NCI-H146 (cell line): ENCODE data around the gene MORN1.
A peak's percentile ranks its signal among the peaks of the same experiment; 100 is the strongest.

ENCODE experiments used
- DNase-seq: peaks from one replicate; lab custom pipeline; 2025; lab: John Stamatoyannopoulos, UW

MORN1 gene

DNA sequence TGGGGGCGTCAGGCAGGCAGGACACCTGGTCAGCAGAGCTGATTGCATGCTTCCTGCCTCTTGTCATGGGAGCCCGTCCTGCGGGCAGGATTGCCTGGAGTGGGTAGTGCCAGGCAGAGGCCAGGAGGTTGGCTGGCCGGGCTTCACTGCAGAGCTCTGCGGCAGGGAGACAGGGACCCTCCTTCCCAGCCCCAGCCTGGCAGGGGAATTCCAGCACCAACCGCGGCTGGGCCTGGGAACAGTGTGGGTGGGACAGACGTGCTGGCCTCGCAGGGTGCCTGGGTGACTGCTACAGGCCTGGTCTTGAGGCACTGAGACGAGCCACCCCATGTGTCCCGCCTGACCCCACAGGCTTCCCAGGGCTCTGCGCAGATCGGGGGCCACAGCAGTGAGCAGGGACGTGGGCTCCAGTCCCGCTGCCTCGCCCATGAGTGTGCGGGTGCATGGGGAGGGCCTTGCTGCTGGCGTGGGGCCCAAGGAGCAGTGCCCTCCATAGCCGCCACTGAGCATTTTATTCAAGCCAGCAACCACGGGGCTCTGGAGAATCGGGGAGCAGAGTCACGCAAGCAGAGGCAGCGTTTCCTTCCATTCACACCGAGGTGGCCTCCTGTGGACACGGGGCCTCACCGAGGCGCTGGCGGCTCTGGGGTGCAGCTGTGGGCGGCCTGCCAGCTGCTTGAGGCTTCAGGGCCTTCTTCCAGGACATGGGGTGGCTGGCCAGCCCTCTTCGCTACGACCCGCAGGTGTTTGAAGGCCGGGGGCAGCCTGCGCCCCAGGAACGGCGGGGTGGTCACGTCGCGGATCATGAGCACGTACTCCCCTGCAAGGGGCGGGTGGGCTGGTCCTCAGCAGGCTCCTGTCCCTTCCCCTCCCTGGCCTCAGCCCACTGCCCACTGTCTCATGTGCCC, 70.3 kb downstream of the MORN1 start:
- no peak for DNase-seq

DNA sequence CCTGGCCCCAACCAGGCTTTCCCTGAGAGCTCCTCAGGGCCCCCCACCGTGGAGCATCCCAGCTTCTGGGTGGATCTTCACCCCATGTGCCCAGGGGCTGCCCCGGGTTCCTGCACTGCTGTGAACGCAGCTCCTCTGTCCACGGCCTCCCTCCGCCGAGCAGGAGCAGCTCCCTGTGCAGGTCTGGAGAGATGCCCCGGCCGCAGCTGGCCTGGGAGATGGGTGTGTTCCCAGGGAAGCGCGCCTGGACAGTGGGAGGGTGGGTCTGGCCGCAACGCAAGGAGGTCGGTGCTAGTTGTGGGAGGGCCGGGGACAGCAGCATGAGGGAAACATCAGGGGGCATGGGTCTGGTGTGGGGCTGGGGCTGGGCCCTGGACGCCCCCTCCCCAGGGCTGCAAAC, 71.3 kb downstream of the MORN1 start:
- no peak for DNase-seq

DNA sequence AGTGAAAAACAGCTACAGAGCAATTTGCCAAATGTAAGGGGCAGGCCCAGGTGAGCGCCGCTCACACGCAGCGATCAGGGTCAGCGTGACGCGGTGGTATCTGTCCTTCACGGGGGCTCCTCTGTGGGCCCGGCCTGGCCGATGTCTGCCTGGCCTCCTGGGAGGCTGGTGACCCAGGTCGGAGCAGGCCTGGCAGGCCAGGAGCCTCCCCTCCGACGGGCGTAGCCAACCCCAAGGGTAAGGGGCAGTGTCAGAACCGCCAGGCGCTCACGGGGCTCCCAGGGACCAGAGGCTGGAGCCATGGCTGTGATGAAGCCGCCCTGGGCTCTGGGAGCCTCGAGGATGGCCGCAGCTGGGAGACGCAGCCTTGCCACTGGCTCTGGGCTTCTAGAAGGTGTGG, 72.1 kb downstream of the MORN1 start:
- no peak for DNase-seq

DNA sequence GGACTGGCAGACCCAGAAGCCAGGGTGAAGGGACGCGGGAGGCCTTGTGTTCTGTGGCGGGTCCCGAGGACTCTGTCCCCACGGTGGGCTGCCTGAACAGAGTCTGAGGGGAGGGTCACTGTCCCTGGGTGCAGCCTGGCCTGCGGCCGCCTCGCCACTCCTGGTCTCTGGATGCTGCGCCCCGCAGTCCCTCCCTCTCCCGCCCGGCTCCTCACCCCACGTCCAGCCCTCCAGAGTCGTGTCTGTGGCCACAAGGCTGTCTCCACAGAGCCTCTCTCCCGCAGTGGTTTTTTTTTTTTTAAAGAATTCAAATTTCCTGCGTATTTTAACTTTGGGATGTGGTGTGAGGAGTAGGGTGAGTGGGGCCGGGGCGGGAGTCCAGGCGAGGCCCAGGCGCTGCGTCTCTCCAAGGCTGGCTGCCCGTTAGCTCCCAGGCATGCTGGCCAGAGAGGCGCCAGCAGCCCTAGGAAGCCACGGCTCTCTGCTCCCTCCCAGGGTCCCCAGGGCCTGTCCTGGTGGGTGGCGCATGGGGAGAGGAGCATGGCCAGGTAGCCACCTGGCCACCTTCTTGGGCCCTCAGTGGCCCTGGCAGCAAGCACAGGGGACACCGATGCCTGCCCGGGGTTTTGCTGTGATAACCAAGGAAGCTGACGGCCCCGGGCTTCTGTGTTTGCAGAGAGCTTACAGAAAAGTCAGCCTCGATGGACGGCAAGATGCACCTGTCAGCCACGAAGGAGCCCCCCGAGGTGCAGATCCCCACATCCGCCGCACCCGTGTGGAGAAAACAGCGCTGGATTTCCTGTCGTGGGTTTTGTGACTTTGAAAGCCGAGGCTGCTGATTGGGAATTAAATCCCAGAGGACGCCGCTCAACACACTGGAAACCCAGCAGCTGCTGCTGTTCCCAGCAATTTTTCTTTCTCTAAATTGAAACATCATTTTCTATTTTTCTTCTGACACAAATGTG, 72.8 kb downstream of the MORN1 start:
- no peak for DNase-seq

DNA sequence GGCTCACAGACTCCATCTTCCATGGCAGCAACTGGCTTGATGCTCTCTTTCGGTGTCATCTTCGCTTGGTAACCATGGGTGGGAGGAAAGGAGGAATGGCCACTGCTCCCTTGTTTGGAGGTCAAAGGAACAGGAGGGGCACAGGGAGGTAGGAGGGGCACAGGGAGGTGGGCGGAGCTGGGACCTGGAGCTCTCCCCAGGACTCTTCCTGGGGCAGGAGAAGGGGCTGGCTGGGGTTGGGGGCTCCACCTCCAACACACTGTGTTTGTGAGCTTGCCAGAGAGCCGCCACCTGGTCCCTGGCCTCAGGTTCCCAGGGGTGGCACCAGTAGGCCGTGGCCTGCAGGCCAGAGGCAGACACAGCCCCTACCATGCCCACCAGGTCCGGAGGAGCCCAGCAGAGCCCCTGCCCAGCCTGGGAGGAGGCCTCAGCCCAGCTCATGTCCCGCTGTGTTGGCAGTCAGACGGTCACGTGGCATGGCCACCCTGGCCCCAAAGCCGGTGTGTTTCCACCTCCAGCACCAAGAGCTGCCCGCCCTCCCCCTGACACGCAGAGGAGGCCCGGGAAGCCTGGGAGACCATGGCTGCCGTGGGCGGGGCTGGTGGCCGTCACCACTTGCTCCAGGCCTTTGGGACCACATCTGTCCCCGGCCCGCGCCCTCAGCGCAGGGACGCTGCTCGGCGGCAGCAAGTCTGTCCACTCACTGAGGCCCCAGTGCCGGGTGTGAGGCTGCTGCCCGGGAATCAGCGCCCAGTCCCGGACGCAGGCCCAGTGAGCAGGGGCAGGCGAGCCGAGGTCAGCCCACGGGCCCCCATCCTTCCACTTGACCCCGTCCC, 73.9 kb downstream of the MORN1 start:
- DNase-seq: no peak

DNA sequence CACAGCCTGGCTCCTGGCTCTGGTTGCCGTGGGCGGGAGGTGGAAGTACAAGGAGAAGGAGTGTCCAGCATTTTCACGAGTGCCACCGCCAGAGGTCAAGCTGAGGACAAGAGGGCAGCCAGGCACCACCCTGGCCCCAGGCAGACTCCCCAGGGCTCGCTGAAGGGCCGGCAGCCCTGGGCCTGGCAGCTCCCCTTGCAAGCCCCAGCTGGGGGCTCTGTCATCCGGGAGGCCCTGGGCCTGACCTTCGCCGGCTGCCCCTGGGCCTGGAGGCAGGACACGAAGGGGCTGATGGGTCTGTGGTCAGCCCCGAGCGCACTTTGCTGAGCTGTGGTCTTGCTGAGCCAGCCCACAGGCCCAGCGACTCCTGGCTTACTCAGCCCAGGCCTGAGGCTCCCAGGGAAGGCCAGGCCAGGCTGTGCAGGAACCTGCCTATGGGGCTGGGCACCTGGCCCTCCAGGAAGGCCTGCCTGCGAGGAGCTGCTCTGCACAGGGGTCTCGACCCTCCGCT, 74.8 kb downstream of the MORN1 start:
- DNase-seq: no peak

DNA sequence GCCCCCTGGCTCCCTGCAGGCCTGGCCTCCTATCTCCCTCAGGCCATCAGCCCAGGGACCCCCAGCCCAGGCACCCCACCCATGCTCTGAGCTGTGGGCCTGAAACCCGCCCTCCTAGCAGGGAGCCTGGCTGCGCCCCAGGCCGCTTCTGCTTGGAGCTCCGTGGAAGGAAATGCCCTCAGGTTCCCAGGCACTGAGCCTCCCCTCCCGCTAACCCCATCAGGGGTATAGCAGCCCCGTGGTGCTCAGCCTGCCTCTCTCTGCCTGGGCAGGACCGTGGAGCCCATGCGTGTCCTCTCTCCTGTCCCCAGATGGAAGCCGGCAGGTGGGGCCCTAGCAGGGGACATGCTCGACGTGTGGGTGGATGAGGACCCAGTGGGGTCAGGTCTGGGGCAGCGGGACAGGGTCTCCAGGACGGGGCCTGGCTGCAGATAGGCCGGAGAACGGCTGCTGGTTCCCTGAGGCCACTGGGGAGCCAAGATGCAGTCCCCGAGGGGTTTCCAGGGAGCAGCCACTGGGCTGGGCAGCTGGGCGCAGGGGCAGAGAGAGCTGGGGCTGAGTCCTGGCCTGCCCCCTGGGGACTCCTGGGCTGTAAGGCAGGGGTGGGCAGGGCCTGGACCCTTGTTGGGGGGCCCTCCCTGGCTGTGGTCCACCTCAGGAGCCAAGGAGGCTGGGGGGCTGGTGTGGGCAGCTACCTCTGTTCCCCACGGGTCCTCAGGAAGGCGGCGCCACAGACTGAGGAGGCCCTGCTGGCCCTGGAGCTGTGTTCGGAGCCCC, 75.5 kb downstream of the MORN1 start:
- DNase-seq: no peak

DNA sequence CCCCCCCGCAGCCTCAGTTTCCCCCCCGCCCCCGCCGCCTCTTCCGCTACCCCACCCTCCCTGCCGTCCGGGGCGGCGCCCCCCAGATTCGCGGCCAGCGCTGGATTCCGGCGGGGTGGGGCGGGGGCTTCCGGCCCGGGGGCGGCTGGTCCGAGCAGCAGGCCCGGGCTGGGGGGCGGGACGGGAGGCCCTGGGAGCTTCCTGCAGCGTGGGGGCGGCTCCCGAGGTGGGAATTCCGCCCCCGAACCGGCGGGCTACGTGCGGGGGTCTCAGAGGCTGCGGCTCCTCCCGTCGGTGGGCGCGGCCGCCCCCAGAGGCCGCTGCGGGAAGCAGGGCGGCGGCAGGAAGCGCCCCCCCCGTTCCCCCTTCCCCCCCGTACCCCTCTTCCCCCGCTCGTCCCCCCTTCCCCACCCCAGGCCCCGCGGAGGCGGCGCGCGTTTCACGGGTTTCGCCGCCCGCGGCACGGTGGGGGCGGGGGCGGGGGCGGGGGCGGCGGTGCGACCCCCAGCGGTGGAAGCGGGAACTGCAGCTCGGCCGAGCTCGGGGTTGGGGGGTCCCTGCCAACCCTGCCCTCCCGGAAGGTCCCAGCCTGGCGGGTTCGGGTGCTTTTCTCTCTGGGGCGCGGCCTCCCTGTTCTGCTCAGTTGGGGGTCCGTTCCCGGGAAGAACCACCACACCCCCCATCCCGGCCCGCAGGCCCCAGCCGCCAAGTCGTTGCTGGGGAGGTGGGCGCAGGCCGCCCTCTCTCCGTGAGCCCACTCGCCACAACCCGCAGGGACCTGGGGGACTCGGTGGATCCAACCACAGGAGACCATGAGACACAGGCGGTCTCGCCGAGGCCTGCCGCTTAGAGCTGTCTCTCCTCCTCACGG, 76.3 kb downstream of the MORN1 start:
- peak; percentile 37 for DNase-seq

- DNase-seq: no peak
Measured at GRCh38 chr1:2314273-2314802, 77.0 kb downstream of the MORN1 start.

GRCh38 chr1:2313651-2314261, 77.6 kb downstream of the MORN1 start:
- DNase-seq: no peak

- no peak for DNase-seq
Measured at GRCh38 chr1:2312515-2313301, 78.6 kb downstream of the MORN1 start.

DNA sequence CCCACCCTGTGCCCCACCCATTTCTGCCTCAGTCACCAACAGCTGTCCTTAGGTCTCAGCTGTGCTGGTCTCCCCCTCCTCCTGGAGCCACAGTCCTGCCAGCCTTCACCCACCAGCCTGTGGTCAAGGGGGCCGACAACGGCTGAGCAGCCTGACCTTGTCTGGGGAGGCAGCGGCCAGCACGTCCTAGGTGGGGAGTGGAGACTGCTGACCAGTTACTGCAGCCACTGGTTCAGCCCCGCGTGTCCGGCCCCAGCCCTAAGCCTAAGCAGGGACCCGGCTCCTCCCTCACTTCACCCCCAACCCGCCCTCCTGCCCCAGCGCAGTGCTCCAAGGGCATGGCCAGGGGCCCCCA, 79.2 kb downstream of the MORN1 start:
- DNase-seq: no peak

DNA sequence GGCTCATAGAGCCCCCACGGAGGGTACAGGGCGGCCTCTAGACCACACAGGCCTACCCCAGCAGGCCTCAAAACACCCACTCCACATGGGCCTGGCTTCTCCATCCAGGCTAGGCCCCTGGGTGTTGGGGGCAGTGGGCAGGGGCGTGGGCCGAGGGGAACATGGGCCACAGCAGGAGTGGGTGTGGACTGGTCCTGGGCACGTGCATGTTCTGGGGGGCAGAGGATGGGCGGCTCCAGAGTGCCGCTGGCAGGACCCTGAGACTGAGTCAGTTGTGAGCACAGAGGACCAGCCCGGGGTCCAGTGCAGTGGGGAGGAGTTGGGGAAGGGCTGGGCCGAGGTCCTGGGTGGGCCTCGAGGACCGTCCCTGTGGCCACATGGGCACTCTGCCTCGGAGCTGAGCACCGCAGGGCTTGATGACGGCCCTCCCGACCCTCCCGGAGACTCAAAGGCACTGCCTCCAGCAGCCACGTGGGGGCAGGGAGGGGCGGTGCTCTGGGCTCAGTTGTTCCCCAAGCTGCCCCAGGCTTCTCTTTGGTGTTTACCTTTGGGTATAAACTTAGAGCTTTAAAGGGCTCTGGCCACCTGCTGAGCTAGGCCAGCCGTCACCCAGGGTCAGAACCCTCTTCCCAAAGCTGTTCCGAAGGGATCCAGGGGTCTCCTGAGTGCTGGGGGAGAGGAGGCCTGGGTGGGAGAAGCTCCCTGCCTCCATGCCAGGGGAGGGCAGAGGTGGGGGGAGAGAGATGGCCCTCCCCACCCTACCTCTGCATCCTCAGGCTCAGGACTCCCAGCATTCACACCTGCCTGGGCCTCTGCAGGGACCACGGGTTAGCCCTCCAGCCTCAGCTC, 79.9 kb downstream of the MORN1 start:
- DNase-seq: no peak

DNA sequence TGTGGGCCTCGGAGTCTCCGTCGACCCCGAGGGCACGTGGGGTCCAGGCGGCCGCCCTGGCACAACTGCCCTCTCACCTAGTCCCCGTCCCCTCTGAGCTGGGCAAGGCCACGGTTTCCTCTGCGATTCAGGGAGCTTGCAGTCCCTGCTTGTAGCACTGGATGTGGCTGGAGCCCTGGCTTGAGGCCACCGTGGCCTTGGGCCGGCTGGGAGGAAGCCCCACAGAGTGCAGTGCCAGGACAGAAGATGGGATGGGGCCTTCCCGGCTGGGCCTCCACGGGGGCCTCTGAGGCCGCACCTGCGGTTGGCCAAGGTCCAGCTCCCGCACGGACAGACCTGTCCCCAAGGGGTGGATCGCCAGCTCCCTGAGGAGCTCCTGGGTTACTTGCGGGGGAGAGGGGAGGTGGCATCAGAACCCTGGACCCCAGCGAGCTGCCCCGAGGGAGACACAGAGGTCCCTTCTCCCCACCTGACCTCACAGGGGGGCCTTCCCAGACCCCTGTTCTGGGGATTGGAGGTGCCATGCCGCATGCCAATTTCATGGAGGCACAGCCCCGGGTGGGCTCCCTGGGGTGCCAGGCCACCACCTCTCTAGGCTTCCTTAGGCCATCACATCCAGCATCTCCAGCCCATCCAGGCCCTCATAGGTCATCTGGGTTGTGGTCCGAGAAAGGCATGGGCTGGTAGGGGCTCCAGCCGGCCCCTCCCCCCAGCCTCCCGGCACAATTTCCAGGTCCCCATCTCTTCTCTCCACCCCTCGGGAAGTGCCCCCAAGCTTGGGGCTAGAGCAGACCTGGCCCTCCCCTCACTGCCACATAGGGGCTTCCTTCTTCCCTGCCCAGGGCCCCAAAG, 80.8 kb downstream of the MORN1 start:
- no peak for DNase-seq

GRCh38 chr1:2308844-2309243, 82.5 kb downstream of the MORN1 start:
- no peak for DNase-seq

- DNase-seq: no peak
Measured at GRCh38 chr1:2307972-2308371, 83.4 kb downstream of the MORN1 start.
